SK-N-SH (cell line): Measurements from ENCODE around the gene LIX1L. TPM values are rescaled to one million over a fixed set of nuclear protein-coding genes. Genes with fewer than 3 reads are reported as not detected.

Experiments used
- CTCF ChIA-PET: fragments of 300-600, 350-600 bp; formaldehyde crosslinking; extraction: SDS; loops from one replicate; lab custom pipeline; 2021; lab: Yijun Ruan, JAX
- POLR2A ChIA-PET: fragments of 350-600 bp; sonication (Branson Sonifier 250); formaldehyde crosslinking; extraction: SDS; loops from one replicate; lab custom pipeline; 2020; ENCODE audit warnings: antibody characterized with exemption, inconsistent platforms; lab: Yijun Ruan, JAX
- DNase-seq: peaks from one replicate; pipeline ENCODE4 v3.0.0; 2012
- H2AFZ ChIP-seq: fragments of 200-600 bp; sonication (generic); 2 replicates; pipeline ENCODE4 v1.8.1; 2016; ENCODE audit warnings: antibody characterized with exemption, mild to moderate bottlenecking, low read depth
- H3F3A ChIP-seq: fragments of 200-600 bp; sonication (generic); replicated peaks from 2 replicates; pipeline ENCODE3; 2016; ENCODE audit warnings: antibody characterized with exemption, mild to moderate bottlenecking; ENCODE audit not compliant: insufficient read depth
- H3K27ac ChIP-seq, 2 experiments: fragments of 200-500 bp in 1 of 2; fragments of 200-600 bp in 1 of 2; sonication (Bioruptor generic) in 1 of 2; sonication (generic), shearing (Covaris generic) in 1 of 2; 2 replicates each; pipeline versions ENCODE4 v1.5.1 to v1.6.1; 2014 to 2016; ENCODE audit warnings: low read depth in 2 of 2, inconsistent platforms in 1 of 2, low read length in 1 of 2, mild to moderate bottlenecking in 1 of 2, mixed read lengths in 1 of 2
- H3K27me3 ChIP-seq: fragments of 200-600 bp; sonication (generic), shearing (Covaris generic); 2 replicates; pipeline ENCODE4 v1.6.1; 2016; ENCODE audit warnings: mixed run types; ENCODE audit not compliant: insufficient read depth
- H3K36me3 ChIP-seq, 2 experiments: fragments of 200-500 bp in 1 of 2; fragments of 200-600 bp in 1 of 2; sonication (Bioruptor generic) in 1 of 2; sonication (generic) in 1 of 2; replicated peaks in 1 of 2; 2 replicates each; pipeline versions ENCODE3 to v1.5.1; 2014 to 2016; ENCODE audit warnings: low read length in 1 of 2, mild to moderate bottlenecking in 1 of 2; ENCODE audit not compliant: insufficient read depth in 2 of 2, control insufficient read depth in 1 of 2
- H3K4me1 ChIP-seq, 2 experiments: fragments of 200-500 bp in 1 of 2; fragments of 200-600 bp in 1 of 2; sonication (Bioruptor generic) in 1 of 2; sonication (generic), shearing (Covaris generic) in 1 of 2; 2 replicates each; pipeline versions ENCODE4 v1.5.1 to v1.6.1; 2014 to 2016; ENCODE audit warnings: low read depth in 1 of 2, low read length in 1 of 2, mixed run types in 1 of 2; ENCODE audit not compliant: insufficient read depth in 2 of 2, control insufficient read depth in 1 of 2
- H3K4me2 ChIP-seq: fragments of 200-600 bp; sonication (generic), shearing (Covaris generic); 2 replicates; pipeline ENCODE4 v1.6.1; 2017; ENCODE audit warnings: mixed run types
- H3K4me3 ChIP-seq, 2 experiments: fragments of 200-500 bp in 1 of 2; fragments of 200-600 bp in 1 of 2; sonication (Bioruptor generic) in 1 of 2; sonication (generic), shearing (Covaris generic) in 1 of 2; 2 replicates each; pipeline versions ENCODE4 v1.5.1 to v1.8.1; 2014 to 2016; ENCODE audit warnings: low read depth in 2 of 2, inconsistent platforms in 1 of 2, low read length in 1 of 2, mild to moderate bottlenecking in 1 of 2, mixed read lengths in 1 of 2, moderate library complexity in 1 of 2
- H3K79me2 ChIP-seq: fragments of 200-600 bp; sonication (generic); 2 replicates; pipeline ENCODE4 v1.8.1; 2017; ENCODE audit warnings: mild to moderate bottlenecking; ENCODE audit not compliant: insufficient read depth
- H3K9ac ChIP-seq: fragments of 200-600 bp; sonication (generic); 2 replicates; pipeline ENCODE4 v1.6.1; 2017; ENCODE audit warnings: mixed run types
- H3K9me2 ChIP-seq: fragments of 200-600 bp; sonication (generic); 2 replicates; pipeline ENCODE4 v1.6.1; 2017; ENCODE audit warnings: mixed run types
- H3K9me3 ChIP-seq: fragments of 200-600 bp; sonication (generic); 2 replicates; pipeline ENCODE4 v1.6.1; 2017; ENCODE audit warnings: mixed run types, mild to moderate bottlenecking, moderate library complexity
- H4K20me1 ChIP-seq: fragments of 200-600 bp; sonication (generic); 2 replicates; pipeline ENCODE4 v1.6.1; 2017; ENCODE audit warnings: mild to moderate bottlenecking, mixed run types; ENCODE audit not compliant: insufficient read depth
- CHD2 ChIP-seq: fragments of 150-350 bp; IDR thresholded peaks from 2 replicates; pipeline ENCODE4 v1.6.1; 2018; ENCODE audit warnings: low read length; ENCODE audit not compliant: partially characterized antibody
- EP300 ChIP-seq, 2 experiments: IDR thresholded peaks; 2 replicates each; pipeline versions ENCODE4 v1.4.0 to v1.6.1; 2012; ENCODE audit warnings: borderline replicate concordance in 1 of 2, low read depth in 1 of 2, low read length in 1 of 2
- FOSL2 ChIP-seq: IDR thresholded peaks from 2 replicates; pipeline ENCODE4 v1.4.0; 2012; ENCODE audit warnings: low read depth, mild to moderate bottlenecking, moderate library complexity, borderline replicate concordance
- FOXJ3 ChIP-seq: sonication (generic); formaldehyde crosslinking; IDR thresholded peaks from 2 replicates; pipeline ENCODE4 v1.5.1; 2020; ENCODE audit warnings: mild to moderate bottlenecking, missing genetic modification reagents
- FOXM1 ChIP-seq: IDR thresholded peaks from 2 replicates; pipeline ENCODE4 v1.4.0; 2012; ENCODE audit warnings: low read depth, mild to moderate bottlenecking
- GABPA ChIP-seq: IDR thresholded peaks from 2 replicates; pipeline ENCODE4 v1.4.0; 2012; ENCODE audit warnings: low read depth, mild to moderate bottlenecking
- GATA2 ChIP-seq: sonication (generic); formaldehyde crosslinking; IDR thresholded peaks from 2 replicates; pipeline ENCODE4 v1.5.0; 2020; ENCODE audit warnings: mild to moderate bottlenecking, missing genetic modification reagents
- MAX ChIP-seq: IDR thresholded peaks from 2 replicates; pipeline ENCODE4 v1.4.0; 2012; ENCODE audit warnings: low read depth
- MXI1 ChIP-seq: IDR thresholded peaks from 2 replicates; pipeline ENCODE4 v1.6.1; 2012; ENCODE audit warnings: mild to moderate bottlenecking, low read depth, low read length, improper control_type of control experiment
- NRF1 ChIP-seq: IDR thresholded peaks from 2 replicates; pipeline ENCODE4 v1.6.1; 2012; ENCODE audit warnings: low read depth, mild to moderate bottlenecking, low read length
- PBX3 ChIP-seq: IDR thresholded peaks from 2 replicates; pipeline ENCODE4; 2012
- RCOR1 ChIP-seq: fragments of 150-350 bp; IDR thresholded peaks from 2 replicates; pipeline ENCODE4 v1.6.1; 2017; ENCODE audit warnings: antibody characterized with exemption, low read length
- RFX5 ChIP-seq: IDR thresholded peaks from 2 replicates; pipeline ENCODE4 v1.6.1; 2012; ENCODE audit warnings: mild to moderate bottlenecking, improper control_type of control experiment, low read length
- RXRA ChIP-seq: IDR thresholded peaks from 2 replicates; pipeline ENCODE4 v1.4.0; 2012; ENCODE audit warnings: low read depth, mild to moderate bottlenecking, borderline replicate concordance
- SMC3 ChIP-seq: IDR thresholded peaks from 2 replicates; pipeline ENCODE4 v1.6.1; 2012; ENCODE audit warnings: low read depth, low read length, improper control_type of control experiment
- TCF12 ChIP-seq: IDR thresholded peaks from 2 replicates; pipeline ENCODE4 v1.4.0; 2012
- TEAD4 ChIP-seq: IDR thresholded peaks from 2 replicates; pipeline ENCODE4 v1.4.0; 2012; ENCODE audit warnings: mild to moderate bottlenecking, borderline replicate concordance; ENCODE audit not compliant: insufficient read depth
- YY1 ChIP-seq: IDR thresholded peaks from 2 replicates; pipeline ENCODE4 v1.4.0; 2012; ENCODE audit warnings: low read depth, mild to moderate bottlenecking
- WGBS: methylation state at CpG from one replicate; pipeline ENCODE4 v1.1.6; 2017; ENCODE audit warnings: low lambda C conversion rate; 5-methylcytosine and 5-hydroxymethylcytosine counted together
- polyA plus RNA-seq, 3 experiments: library from polyadenylated mRNA; depleted of rRNA; stranded (reverse); fragments of >200 nt; gene quantifications; 2 replicates each; pipeline ENCODE4 v1.2.3, GENCODE V29; 2012
- TF ChIP-seq, protein P1 (sequence below): fragments of 150-350 bp; IDR thresholded peaks from 2 replicates; pipeline ENCODE4 v1.6.1; 2017; ENCODE audit warnings: antibody characterized with exemption, low read length, low read depth, borderline replicate concordance

The LIX1L gene
- polyA plus RNA-seq, 1 of the 3 experiments (the other 2 are of a cell fraction): 39.1 TPM

DNA sequence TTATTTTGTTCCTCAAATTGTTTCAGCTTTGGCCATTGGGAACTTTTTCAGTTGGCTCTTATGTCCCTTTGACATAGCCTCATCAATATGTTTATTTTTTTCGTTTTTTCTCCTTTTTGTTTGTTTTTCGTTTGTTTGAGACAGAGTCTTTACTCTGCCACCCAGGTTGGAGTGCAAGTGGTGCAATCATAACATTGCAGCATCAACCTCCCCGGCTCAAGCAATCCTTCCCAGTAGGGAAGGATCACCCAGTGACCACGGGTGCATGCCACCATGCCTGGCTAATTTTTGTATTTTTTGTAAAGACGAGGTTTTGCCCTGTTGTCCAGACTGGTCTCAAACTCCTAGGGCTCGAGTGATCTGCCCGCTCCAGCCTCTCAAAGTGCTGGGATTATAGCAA is 14.8 kb upstream of the LIX1L start:
- Histone ChIP-seq H3K9ac (no peak overlapping the region), H3K9me3 (no peaks in the 10 kb centered on the region), H3K9me2 (no peaks in the 10 kb centered on the region), H3K4me1 (peaks cover 0 to 2% of the 10 kb centered on the region in 2 experiments; a peak in 1 of 4 replicates), H3K79me2 (no peaks in the 10 kb centered on the region), H2AFZ (no peak overlapping the region), H3K27me3 (no peaks in the 10 kb centered on the region), H3K4me3 (no peak overlapping the region), H3F3A (peaks cover 10% of the 10 kb centered on the region), H4K20me1 (no peaks in the 10 kb centered on the region), H3K4me2 (no peak overlapping the region), H3K36me3 (peaks cover 0 to under 1% of the 10 kb centered on the region in 2 experiments), H3K27ac (no peak overlapping the region)
- CTCF ChIA-PET: interaction anchor here (0.8 to 1.4 kb wide), 3 partner anchors 35 to 127 kb away, joined by 3 to 6 read pairs (median 3); partner anchors contain the start of gene NUDT17
- POLR2A ChIA-PET: no interaction called here
- DNase-seq: no peak
- no peak for TF ChIP-seq RCOR1
- TF ChIP-seq MXI1: no peak
- TF ChIP-seq YY1: no peak
- no peak for TF ChIP-seq FOXM1
- no peak for TF ChIP-seq RXRA
- TF ChIP-seq, protein P1, sequence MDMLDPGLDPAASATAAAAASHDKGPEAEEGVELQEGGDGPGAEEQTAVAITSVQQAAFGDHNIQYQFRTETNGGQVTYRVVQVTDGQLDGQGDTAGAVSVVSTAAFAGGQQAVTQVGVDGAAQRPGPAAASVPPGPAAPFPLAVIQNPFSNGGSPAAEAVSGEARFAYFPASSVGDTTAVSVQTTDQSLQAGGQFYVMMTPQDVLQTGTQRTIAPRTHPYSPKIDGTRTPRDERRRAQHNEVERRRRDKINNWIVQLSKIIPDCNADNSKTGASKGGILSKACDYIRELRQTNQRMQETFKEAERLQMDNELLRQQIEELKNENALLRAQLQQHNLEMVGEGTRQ: no peak
- TF ChIP-seq MAX: no peak
- WGBS: 74% methylated on average over 7 of the region's 7 CpGs

- DNase-seq: no peak
- no peak overlapping the region for H3K4me2 ChIP-seq
- POLR2A ChIA-PET: no interaction called here
- H4K20me1 ChIP-seq: no peaks in the 10 kb centered on the region
- H3K4me1 ChIP-seq: peaks cover 15 to 18% of the 10 kb centered on the region in 2 experiments
- WGBS: 62% methylated on average over 2 of the region's 2 CpGs
- 0 out of 2 replicates have a peak, but pooled peaks cover 4% of the 10 kb centered on the region for H3K79me2 ChIP-seq
- H3K9me3 ChIP-seq: no peaks in the 10 kb centered on the region
- no peak overlapping the region for H3K4me3 ChIP-seq
- no peak overlapping the region for H3K9ac ChIP-seq
- H2AFZ ChIP-seq: no peak overlapping the region
- H3F3A ChIP-seq: peaks cover 24% of the 10 kb centered on the region
- H3K9me2 ChIP-seq: no peaks in the 10 kb centered on the region
- H3K27me3 ChIP-seq: no peaks in the 10 kb centered on the region
- TF ChIP-seq EP300 (IDR thresholded peaks at IDR 0.05; ENCODE audit: borderline replicate concordance in 1 of 2, low read depth in 1 of 2, low read length in 1 of 2) (no peak), TEAD4 (no peak), NRF1 (no peak), FOXJ3 (no peak), GABPA (no peak), GATA2 (no peak), RFX5 (no peak), PBX3 (no peak), CHD2 (no peak), SMC3 (no peak), FOSL2 (no peak), TCF12 (no peak), MAX (no peak), RCOR1 (no peak)
- peaks cover 0 to 7% of the 10 kb centered on the region in 2 experiments for H3K36me3 ChIP-seq
- CTCF ChIA-PET: interaction anchor here (0.9 to 5.5 kb wide), 4 partner anchors 11 to 123 kb away, joined by 3 to 36 read pairs (median 4); no protein-coding TSS in a partner anchor
- no peak overlapping the region for H3K27ac ChIP-seq
These were observed 9.5 kb upstream of the LIX1L start for GRCh38 chr1:145967288-145967687.
